RWPE2 (cell line): ENCODE data around the gene ZCCHC14.

Experiments used
- ATAC-seq: fragments of 200-7000 bp; cut with Tn5 transposase; 3 replicates; pipeline ENCODE4 v1.9.1; 2021; ENCODE audit warnings: low read depth
- DNase-seq: peaks from one replicate; pipeline ENCODE4 v3.0.0-alpha.2; 2020; ENCODE audit warnings: low spot score
- H3K27ac ChIP-seq: fragments of 450-650 bp; 2 replicates; pipeline ENCODE4 v1.5.1; 2017; ENCODE audit warnings: mild to moderate bottlenecking; ENCODE audit not compliant: poor library complexity, severe bottlenecking
- H3K27me3 ChIP-seq: fragments of 250-450 bp; sonication (Bioruptor Pico); 2 replicates; pipeline ENCODE4 v1.5.1; 2021; ENCODE audit warnings: mild to moderate bottlenecking, moderate library complexity; ENCODE audit not compliant: insufficient read depth, poor library complexity, severe bottlenecking
- H3K36me3 ChIP-seq: fragments of 250-450 bp; sonication (Bioruptor Pico); 2 replicates; pipeline ENCODE4 v1.5.1; 2020; ENCODE audit warnings: low read depth, mild to moderate bottlenecking, moderate library complexity
- H3K4me1 ChIP-seq: fragments of 250-450 bp; sonication (Bioruptor Pico); 2 replicates; pipeline ENCODE4 v1.5.1; 2021; ENCODE audit warnings: mild to moderate bottlenecking, moderate library complexity; ENCODE audit not compliant: insufficient read depth, poor library complexity, severe bottlenecking
- H3K4me3 ChIP-seq: fragments of 250-450 bp; sonication (Bioruptor Pico); 2 replicates; pipeline ENCODE4 v1.5.1; 2021; ENCODE audit warnings: mild to moderate bottlenecking, moderate library complexity; ENCODE audit not compliant: severe bottlenecking
- H3K9me3 ChIP-seq: fragments of 250-450 bp; sonication (Bioruptor Pico); 2 replicates; pipeline ENCODE4 v1.5.1; 2021; ENCODE audit warnings: mild to moderate bottlenecking, moderate library complexity; ENCODE audit not compliant: severe bottlenecking
- TF ChIP-seq, protein P1 (sequence below): fragments of 450-650 bp; IDR thresholded peaks from one replicate; pipeline ENCODE4 v1.5.1; 2017; ENCODE audit warnings: mild to moderate bottlenecking, moderate library complexity; ENCODE audit not compliant: poor library complexity, severe bottlenecking

Gene ZCCHC14

GRCh38 chr16:87414251-87414680, 78.6 kb downstream of the ZCCHC14 start:
- H3K9me3 ChIP-seq = no peaks in the 10 kb centered on the region
- H3K27ac ChIP-seq = no peak overlapping the region
- DNase-seq (no peak), ATAC-seq (peak; percentile 52; the same call in 1 of the 3 replicates)
- H3K4me3 ChIP-seq = no peak overlapping the region
- peaks cover 54% of the 10 kb centered on the region for H3K36me3 ChIP-seq
- H3K4me1 ChIP-seq = no peaks in the 10 kb centered on the region
- TF ChIP-seq, protein P1, sequence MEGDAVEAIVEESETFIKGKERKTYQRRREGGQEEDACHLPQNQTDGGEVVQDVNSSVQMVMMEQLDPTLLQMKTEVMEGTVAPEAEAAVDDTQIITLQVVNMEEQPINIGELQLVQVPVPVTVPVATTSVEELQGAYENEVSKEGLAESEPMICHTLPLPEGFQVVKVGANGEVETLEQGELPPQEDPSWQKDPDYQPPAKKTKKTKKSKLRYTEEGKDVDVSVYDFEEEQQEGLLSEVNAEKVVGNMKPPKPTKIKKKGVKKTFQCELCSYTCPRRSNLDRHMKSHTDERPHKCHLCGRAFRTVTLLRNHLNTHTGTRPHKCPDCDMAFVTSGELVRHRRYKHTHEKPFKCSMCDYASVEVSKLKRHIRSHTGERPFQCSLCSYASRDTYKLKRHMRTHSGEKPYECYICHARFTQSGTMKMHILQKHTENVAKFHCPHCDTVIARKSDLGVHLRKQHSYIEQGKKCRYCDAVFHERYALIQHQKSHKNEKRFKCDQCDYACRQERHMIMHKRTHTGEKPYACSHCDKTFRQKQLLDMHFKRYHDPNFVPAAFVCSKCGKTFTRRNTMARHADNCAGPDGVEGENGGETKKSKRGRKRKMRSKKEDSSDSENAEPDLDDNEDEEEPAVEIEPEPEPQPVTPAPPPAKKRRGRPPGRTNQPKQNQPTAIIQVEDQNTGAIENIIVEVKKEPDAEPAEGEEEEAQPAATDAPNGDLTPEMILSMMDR = no peak
- no peaks in the 10 kb centered on the region for H3K27me3 ChIP-seq

GRCh38 chr16:87412996-87413421, 79.8 kb downstream of the ZCCHC14 start:
- H3K4me1 ChIP-seq = peaks cover 5% of the 10 kb centered on the region
- H3K27me3 ChIP-seq = no peaks in the 10 kb centered on the region
- ATAC-seq (no peak), DNase-seq (no peak)
- no peaks in the 10 kb centered on the region for H3K9me3 ChIP-seq
- H3K4me3 ChIP-seq = no peak overlapping the region
- no peak overlapping the region for H3K27ac ChIP-seq
- H3K36me3 ChIP-seq = peaks cover 58% of the 10 kb centered on the region
- TF ChIP-seq, protein P1 = no peak

GRCh38 chr16:87412371-87412995, 80.3 kb downstream of the ZCCHC14 start:
- no peak overlapping the region for H3K4me3 ChIP-seq
- no peaks in the 10 kb centered on the region for H3K27me3 ChIP-seq
- DNase-seq = no peak
- peaks cover 58% of the 10 kb centered on the region for H3K36me3 ChIP-seq
- TF ChIP-seq, protein P1 = no peak
- H3K9me3 ChIP-seq = no peaks in the 10 kb centered on the region
- no peak for ATAC-seq
- H3K4me1 ChIP-seq = peaks cover 10% of the 10 kb centered on the region
- H3K27ac ChIP-seq = no peak overlapping the region

DNA sequence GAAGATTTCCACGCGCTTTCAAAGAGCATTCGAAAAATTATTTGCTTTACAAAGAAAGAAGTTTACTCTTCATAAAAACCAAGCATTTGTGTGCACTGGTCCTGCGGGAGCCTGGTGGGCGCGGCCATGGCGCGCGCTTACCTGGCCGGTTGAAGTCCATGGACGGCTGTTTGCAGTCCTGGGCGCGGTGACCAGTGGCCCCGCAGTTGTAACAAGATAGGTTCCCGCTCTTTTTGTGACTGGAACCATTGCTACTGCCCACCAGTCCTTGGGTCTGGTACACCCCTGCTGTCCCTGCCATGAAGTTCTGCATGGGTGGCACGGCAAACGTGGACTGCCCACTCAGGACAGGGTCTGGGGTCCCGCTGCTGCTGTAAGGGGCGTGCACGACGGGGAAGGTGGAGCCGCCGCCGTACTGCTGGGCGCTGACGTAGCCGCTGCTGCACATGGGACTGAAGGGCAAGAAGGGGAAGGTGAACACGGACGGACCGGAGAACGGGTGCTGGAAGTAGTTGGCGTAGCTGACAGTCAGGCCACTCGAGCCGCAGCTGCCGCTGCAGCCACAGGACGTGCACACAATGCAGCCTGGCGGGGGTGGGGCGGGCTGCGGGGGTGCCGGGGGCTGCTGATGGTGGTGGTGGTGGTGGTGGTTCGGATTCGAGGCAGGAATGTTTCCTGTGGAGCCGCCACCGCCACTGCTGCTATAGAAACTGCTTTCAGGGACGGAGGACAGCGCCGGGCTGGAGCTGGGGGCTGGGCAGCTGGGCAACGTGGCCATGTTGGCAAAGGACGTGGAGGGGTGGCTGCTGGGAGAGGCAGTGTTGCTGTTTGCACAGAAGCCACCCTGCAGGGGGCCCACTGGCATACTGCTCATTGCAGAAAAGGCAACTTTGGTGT, 81.2 kb downstream of the ZCCHC14 start:
- H3K9me3 ChIP-seq = no peaks in the 10 kb centered on the region
- DNase-seq (no peak), ATAC-seq (no peak)
- peaks cover 52% of the 10 kb centered on the region for H3K36me3 ChIP-seq
- no peak overlapping the region for H3K27ac ChIP-seq
- TF ChIP-seq, protein P1 = no peak
- H3K27me3 ChIP-seq = no peaks in the 10 kb centered on the region
- no peak overlapping the region for H3K4me3 ChIP-seq
- peaks cover 16% of the 10 kb centered on the region for H3K4me1 ChIP-seq
